Right lobe of liver (tissue), 4 donors: Measurements from ENCODE around the gene BICD2.

Source experiments
- CTCF ChIP-seq, 4 donors: fragments of 200-600 bp in 3 of 4; fragments of 450-650 bp in 1 of 4; IDR thresholded peaks; one replicate each; pipeline versions ENCODE4 v1.5.1 to v1.8.0; 2016 to 2022; ENCODE audit warnings: antibody characterized with exemption in 4 of 4, mild to moderate bottlenecking in 2 of 4
- POLR2A ChIP-seq: fragments of 450-650 bp; IDR thresholded peaks from one replicate; pipeline ENCODE4 v1.6.1; 2017; ENCODE audit warnings: antibody characterized with exemption, mild to moderate bottlenecking
- donor health status: DM: no; HTN: no; CAD: no.
- donor health status: DM: no; HTN: no; CAD: no.
- donor health status: DM: no; HTN: yes; CAD: no.

- no peak for TF ChIP-seq CTCF (IDR thresholded peaks at IDR 0.05)
- TF ChIP-seq POLR2A: no peak
Observed at GRCh38 chr9:92771309-92771708, 6.7 kb upstream of the BICD2 start.
